Small intestine (tissue), 7 donors: ENCODE data around the gene CELA1. TPM values are rescaled to one million over a fixed set of nuclear protein-coding genes. Genes with fewer than 3 reads are reported as not detected.

Experiments
- DNase-seq, 2 donors: peaks; one replicate each; pipeline versions ENCODE4 v3.0.0 to v3.0.0-alpha.2; 2013
- FAIRE-seq: peaks from 2 replicates; lab custom pipeline; 2012; peaks lifted over from hg19 to GRCh38; lab: Jason Lieb, UNC
- H3K27ac ChIP-seq, 3 donors: one replicate each; pipeline ENCODE4 v1.5.1; 2013; ENCODE audit warnings: low read length in 2 of 3, mild to moderate bottlenecking in 2 of 3, control low read depth in 1 of 3, inconsistent platforms in 1 of 3, low read depth in 1 of 3, moderate library complexity in 1 of 3
- H3K27me3 ChIP-seq, 3 donors: one replicate each; pipeline ENCODE4 v1.6.1; 2013; ENCODE audit warnings: low read length in 3 of 3, inconsistent platforms in 1 of 3; ENCODE audit not compliant: control insufficient read depth in 3 of 3, insufficient read depth in 3 of 3
- H3K36me3 ChIP-seq, 3 donors: one replicate each; pipeline ENCODE4 v1.6.1; 2013; ENCODE audit warnings: low read length in 3 of 3, inconsistent platforms in 1 of 3, low read depth in 1 of 3, mild to moderate bottlenecking in 1 of 3, moderate library complexity in 1 of 3; ENCODE audit not compliant: control insufficient read depth in 3 of 3, insufficient read depth in 2 of 3
- H3K4me1 ChIP-seq, 3 donors: one replicate each; pipeline ENCODE4 v1.6.1; 2013; ENCODE audit warnings: low read length in 2 of 3, inconsistent platforms in 1 of 3, low read depth in 1 of 3, mild to moderate bottlenecking in 1 of 3, moderate library complexity in 1 of 3; ENCODE audit not compliant: control insufficient read depth in 3 of 3, insufficient read depth in 2 of 3
- H3K4me3 ChIP-seq, 3 donors: one replicate each; pipeline ENCODE4 v1.5.1; 2013; ENCODE audit warnings: low read length in 3 of 3, control low read depth in 1 of 3, inconsistent platforms in 1 of 3, low read depth in 1 of 3, mild to moderate bottlenecking in 1 of 3, moderate library complexity in 1 of 3
- H3K9me3 ChIP-seq, 2 donors: one replicate each; pipeline ENCODE4 v1.6.1; 2013; ENCODE audit warnings: low read depth in 1 of 2, low read length in 1 of 2; ENCODE audit not compliant: control insufficient read depth in 2 of 2, insufficient read depth in 1 of 2
- WGBS, 3 donors: extraction: QIAGEN DNeasy Blood & Tissue Kit; methylation state at CpG; one replicate each; pipeline ENCODE4 v1.1.7; 2013; 5-methylcytosine and 5-hydroxymethylcytosine counted together
- polyA plus RNA-seq, 4 donors: library from polyadenylated mRNA; stranded (reverse) in 3 of 4; unstranded in 1 of 4; fragments of 200-250 nt in 3 of 4; fragments of 120-200 nt in 1 of 4; gene quantifications; one replicate each; pipeline versions ENCODE4 v1.2.1 to v1.2.3, GENCODE V29; 2013
- donor health status: healthy with polysubstance abuse.
- donor health status: control.
- donor health status: control.
- donor health status: Bipolar disorder and iron deficiency.
- donor health status: healthy.

The CELA1 gene
- polyA plus RNA-seq, 4 donors, result 0.09 TPM; not detected in 3

DNA sequence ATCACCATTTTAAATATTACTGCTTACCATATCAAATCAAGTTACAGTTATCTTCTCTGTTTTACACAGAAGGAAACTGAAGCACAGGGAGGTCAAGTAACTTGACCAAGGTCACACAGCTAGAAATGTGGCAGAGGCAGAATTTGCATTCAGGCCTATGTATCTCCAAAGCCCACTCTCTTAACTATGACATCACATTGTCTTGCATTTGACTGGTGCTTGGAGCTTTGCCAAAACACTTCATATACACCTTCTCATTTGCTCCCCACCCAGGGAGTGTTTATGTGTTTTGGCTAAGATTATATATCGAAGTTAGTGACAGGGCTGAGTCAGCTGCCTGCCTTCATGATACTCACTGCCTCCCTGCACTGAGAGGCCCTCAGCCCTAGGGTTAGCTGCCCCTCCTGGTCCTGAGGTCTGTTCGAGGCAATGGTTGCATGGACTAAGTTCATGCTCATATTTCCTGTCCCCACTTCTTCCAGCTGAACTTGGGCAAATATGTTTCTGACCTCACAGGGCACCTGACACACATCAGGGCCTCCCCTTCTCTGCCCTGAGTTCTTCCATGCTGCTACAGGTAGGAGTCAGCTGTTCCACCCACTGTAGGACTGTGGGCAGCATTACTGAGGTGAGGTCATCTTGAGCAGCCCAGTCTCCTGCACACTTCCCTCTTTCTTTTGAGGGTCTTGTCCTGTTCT, 43.0 kb upstream of the CELA1 start:
- WGBS, 3 donors, result 21 to 51% (median 21%) methylated on average over 2 of the region's 2 CpGs
- peaks cover 0 to 27% (median 0%) of the 10 kb centered on the region in 3 donors for H3K36me3 ChIP-seq
- FAIRE-seq, result no peak
- H3K9me3 ChIP-seq, result no peaks in the 10 kb centered on the region
- H3K4me3 ChIP-seq, result no peak overlapping the region
- peak in 1 of 2 donors; percentile 48 for DNase-seq
- peaks cover 3 to 48% (median 9%) of the 10 kb centered on the region in 3 donors for H3K4me1 ChIP-seq
- peak overlapping the region in 1 of 3 donors; percentile 16 for H3K27ac ChIP-seq
- no peaks in the 10 kb centered on the region for H3K27me3 ChIP-seq

DNA sequence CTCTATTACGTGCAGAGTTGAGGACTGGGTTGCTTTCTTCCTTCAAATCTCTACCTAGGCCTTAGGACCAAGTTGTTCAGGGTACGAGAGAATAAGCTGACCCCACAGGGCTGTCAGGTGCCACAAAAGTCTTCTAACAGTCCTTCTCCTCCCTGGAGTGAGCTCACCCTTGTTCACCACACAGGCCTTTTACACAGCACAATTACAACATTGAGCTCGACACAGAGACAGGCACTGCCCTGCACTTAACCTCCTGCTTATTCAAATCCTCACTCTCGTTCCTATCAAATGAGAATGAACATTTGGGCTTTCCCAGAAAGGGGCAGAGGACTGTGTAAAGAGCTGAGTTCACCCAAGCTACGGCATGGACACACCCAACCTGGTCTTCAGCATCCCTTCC, 42.4 kb upstream of the CELA1 start:
- FAIRE-seq (no peak), DNase-seq (no peak)
- no peak overlapping the region for H3K4me3 ChIP-seq
- H3K36me3 ChIP-seq, result peaks cover 0 to 27% (median 0%) of the 10 kb centered on the region in 3 donors
- no peaks in the 10 kb centered on the region for H3K9me3 ChIP-seq
- 91 to 92% (median 91%) methylated on average over 5 of the region's 5 CpGs for WGBS, 3 donors
- H3K27ac ChIP-seq, result no peak overlapping the region
- H3K4me1 ChIP-seq, result peaks cover under 1 to 42% (median 5%) of the 10 kb centered on the region in 3 donors
- H3K27me3 ChIP-seq, result no peaks in the 10 kb centered on the region

DNA sequence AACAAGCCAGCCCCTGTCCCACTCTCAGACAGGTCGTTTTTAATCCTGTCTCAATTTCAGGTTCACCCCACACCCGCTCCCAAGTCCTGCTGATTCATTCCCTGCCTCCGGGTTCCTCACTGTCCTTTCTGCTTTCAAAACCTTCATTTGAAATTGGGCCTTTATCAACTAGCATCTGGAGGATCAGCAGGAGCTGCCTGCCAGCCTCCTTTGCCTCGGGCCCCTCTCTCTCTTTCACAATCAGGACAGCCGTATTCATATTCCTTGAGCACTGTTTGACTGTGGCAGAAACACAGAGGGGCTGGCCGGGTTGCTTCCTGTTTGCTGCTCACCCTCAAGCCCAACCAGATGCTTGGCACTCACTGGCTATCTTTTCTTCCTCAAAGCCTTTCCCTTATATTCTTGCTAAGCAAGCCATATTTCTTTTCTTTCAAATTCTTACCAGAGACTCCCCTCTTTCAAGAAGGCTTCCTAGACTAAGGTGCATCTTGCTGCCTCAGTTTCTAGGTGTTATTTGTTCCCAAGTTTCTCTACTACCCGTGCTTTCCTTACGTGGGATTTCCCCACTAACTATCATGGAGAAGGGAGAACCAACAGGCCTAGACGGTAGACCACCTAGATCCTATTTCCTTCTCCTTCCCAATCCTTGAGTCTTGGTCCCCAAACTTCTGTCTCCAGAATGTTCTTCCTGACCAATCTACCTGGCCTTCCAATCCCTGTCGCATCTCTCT, 41.8 kb upstream of the CELA1 start:
- H3K27me3 ChIP-seq, result no peaks in the 10 kb centered on the region
- peaks cover 0 to 36% (median 3%) of the 10 kb centered on the region in 3 donors for H3K4me1 ChIP-seq
- FAIRE-seq, result no peak
- WGBS, 3 donors, result 63 to 69% (median 69%) methylated on average over 10 of the region's 10 CpGs
- H3K4me3 ChIP-seq, result no peak overlapping the region
- H3K9me3 ChIP-seq, result no peaks in the 10 kb centered on the region
- no peak for DNase-seq
- H3K36me3 ChIP-seq, result peaks cover 0 to 26% (median 2%) of the 10 kb centered on the region in 3 donors
- no peak overlapping the region for H3K27ac ChIP-seq

DNA sequence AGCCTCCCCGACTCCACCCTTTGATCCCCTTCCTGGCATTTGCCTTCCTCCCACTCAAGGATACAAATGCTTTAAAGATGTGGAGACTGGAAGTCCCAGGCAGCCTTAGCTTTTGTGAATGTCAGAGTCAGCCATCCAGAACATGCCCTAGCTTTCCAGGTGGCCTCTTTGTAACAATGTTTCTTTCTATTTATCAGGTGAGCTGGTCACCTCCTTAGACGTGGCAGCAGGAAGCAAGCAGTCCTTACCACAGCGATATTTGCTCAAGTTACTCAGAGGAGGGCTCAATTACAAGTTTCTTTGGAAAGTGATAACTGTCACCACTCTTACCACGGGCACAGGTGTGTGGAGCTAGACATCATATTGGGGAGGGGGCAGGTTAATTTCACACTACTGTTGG, 39.9 kb upstream of the CELA1 start:
- H3K9me3 ChIP-seq, result no peaks in the 10 kb centered on the region
- H3K27ac ChIP-seq, result peak overlapping the region in 1 of 3 donors; percentile 51
- H3K4me1 ChIP-seq, result peaks cover 0 to 35% (median 2%) of the 10 kb centered on the region in 3 donors
- peaks cover 0 to 35% (median 7%) of the 10 kb centered on the region in 3 donors for H3K36me3 ChIP-seq
- H3K27me3 ChIP-seq, result no peaks in the 10 kb centered on the region
- DNase-seq, result no peak
- H3K4me3 ChIP-seq, result no peak overlapping the region
- no peak for FAIRE-seq
- WGBS, 3 donors, result 63 to 78% (median 72%) methylated on average over 4 of the region's 4 CpGs

DNA sequence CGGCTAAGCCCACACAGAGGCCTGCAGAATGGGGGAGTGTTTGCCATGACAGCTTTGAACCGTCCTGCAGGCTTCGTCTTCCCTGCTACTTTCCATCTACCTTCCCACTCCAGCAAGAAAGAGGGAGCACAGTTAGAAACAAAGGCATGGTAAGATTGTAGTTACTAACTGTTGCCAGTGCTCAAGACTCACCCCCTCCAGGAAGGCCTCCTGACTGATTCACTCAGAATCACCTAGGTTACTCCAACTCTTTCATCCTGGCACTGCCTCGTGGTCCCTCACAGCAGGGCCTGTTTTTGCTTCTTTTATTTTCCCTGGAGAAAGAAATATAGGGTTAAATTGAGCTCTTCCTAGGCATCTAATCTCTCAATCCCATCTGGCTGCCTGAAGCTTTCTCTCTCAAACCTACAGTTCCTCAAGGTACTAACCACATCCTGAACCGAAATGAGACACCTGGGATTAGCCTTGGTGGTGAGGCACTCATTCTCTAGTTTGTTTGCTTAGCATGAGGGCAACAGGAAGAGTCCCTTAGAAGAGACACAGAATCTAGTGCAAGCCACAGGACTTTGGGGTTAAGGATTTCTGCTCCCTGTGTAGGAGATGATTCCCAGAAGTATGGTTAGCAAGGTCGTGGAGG, 36.9 kb upstream of the CELA1 start:
- no peak overlapping the region for H3K4me3 ChIP-seq
- no peak for DNase-seq
- no peaks in the 10 kb centered on the region for H3K27me3 ChIP-seq
- peaks cover 0 to 19% (median 0%) of the 10 kb centered on the region in 3 donors for H3K4me1 ChIP-seq
- no peaks in the 10 kb centered on the region for H3K9me3 ChIP-seq
- 62 to 72% (median 69%) methylated on average over 6 of the region's 6 CpGs for WGBS, 3 donors
- FAIRE-seq, result no peak
- peaks cover 0 to 58% (median 16%) of the 10 kb centered on the region in 3 donors for H3K36me3 ChIP-seq
- no peak overlapping the region for H3K27ac ChIP-seq

DNA sequence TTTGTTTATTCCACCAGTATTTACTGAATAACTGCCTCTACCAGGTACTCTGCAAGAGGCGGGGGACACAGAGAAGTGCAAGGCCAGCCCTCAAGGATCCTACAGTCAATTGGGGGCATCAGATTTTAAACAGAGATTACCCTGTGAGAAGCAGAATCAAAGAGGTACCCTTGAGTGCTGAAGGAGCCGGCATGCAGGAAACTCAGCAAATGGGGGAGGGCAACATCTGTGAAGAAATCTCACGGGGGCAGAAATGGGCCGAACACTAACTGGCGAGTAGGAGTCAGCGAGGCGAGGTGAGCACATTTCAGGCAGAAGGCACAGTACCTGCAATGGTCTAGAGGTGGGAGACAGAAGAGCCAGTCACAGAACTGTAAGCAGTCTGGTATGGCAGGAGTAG, 35.7 kb upstream of the CELA1 start:
- peaks cover 0 to 64% (median 18%) of the 10 kb centered on the region in 3 donors for H3K36me3 ChIP-seq
- no peaks in the 10 kb centered on the region for H3K9me3 ChIP-seq

DNA sequence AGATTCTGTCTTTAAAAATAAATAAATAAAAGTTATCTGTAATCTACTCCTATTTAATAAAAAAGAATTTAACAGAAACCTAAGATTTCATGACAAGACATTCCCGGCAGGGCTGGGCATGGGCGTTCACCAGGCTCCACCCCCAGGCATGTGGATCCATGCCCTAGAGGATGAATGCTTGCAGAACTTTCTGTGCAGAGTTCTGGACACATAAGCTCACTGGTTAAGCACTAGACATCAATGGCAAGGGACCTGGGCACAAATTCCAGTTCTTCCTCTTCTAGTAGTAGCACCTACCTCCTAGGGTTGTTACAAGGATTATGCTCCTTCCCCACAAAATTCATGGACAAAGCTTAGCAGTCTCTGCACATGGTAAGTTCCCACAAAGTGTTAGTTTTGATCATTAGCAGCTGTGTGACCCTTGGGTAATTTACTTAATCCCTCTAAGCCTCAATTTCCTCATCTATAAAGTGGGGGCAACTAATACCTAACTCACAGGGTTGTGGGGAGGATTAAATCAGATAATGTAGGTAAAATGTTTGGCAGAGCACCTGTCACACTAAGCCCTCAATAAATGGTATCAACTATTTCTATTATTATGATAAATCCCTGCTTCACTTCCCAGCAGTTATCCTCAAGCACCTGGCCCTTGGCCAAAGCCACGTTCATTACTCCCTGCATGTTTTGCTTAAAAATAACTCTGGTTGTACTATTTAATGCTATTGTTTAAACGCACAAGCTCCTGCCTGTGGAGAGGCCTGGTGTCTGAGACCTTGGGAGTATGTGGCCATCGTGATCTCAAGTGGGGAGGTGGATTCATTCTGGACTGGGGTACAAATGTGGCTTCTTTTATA, 35.0 kb upstream of the CELA1 start:
- Histone ChIP-seq H3K4me3 (no peak overlapping the region), H3K36me3 (peaks cover 0 to 71% (median 21%) of the 10 kb centered on the region in 3 donors), H3K27me3 (no peaks in the 10 kb centered on the region), H3K4me1 (peaks cover 0 to 10% (median 0%) of the 10 kb centered on the region in 3 donors), H3K9me3 (no peaks in the 10 kb centered on the region), H3K27ac (no peak overlapping the region)
- 47 to 56% (median 53%) methylated on average over 5 of the region's 5 CpGs for WGBS, 3 donors
- DNase-seq, result no peak
- no peak for FAIRE-seq

More for the DNA sequence above, 35.7 kb upstream of the CELA1 start:
- H3K27ac ChIP-seq, result no peak overlapping the region
- 88 to 95% (median 95%) methylated on average over 7 of the region's 7 CpGs for WGBS, 3 donors
- H3K27me3 ChIP-seq, result no peaks in the 10 kb centered on the region
- FAIRE-seq (no peak), DNase-seq (no peak)
- no peak overlapping the region for H3K4me3 ChIP-seq
- H3K4me1 ChIP-seq, result peaks cover 0 to 14% (median 0%) of the 10 kb centered on the region in 3 donors
